Epithelial cell of esophagus (primary cell): ENCODE measurements around the gene GRIA1.

Experiments used
- DNase-seq: peaks from one replicate; pipeline ENCODE4 v3.0.0; 2010; ENCODE audit warnings: low read depth
- H3K4me3 ChIP-seq: 2 replicates; pipeline ENCODE4 v1.5.1; 2011; ENCODE audit warnings: mild to moderate bottlenecking, low read length, control low read depth
- TF ChIP-seq, protein P1 (sequence below): IDR thresholded peaks from 2 replicates; pipeline ENCODE4 v1.5.1; 2011; ENCODE audit warnings: low read depth, mild to moderate bottlenecking, low read length, control low read depth, inconsistent platforms; ENCODE audit not compliant: insufficient read depth; ENCODE audit errors: missing control alignments

The GRIA1 gene

DNA sequence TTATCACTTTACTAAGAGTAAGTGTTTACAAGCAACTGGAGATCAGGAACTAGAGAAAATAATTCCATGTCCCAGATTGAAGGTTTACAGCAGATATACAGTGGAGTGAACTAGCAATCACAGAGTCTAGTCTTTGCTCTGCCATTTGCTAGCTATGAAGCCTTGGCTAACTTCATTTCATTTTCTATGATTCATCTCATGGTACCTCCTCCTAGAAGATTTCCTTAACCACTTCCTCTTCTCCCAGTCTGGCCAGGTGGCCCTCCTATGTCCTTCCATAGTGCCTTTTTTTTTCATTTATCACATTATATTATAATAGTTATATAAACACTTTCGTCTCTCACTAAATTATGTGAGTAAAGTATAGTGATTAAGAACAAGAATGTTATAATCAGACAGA, 52.1 kb downstream of the GRIA1 start:
- H3K4me3 ChIP-seq = no peak overlapping the region
- DNase-seq = peak; percentile 49
- TF ChIP-seq, protein P1, sequence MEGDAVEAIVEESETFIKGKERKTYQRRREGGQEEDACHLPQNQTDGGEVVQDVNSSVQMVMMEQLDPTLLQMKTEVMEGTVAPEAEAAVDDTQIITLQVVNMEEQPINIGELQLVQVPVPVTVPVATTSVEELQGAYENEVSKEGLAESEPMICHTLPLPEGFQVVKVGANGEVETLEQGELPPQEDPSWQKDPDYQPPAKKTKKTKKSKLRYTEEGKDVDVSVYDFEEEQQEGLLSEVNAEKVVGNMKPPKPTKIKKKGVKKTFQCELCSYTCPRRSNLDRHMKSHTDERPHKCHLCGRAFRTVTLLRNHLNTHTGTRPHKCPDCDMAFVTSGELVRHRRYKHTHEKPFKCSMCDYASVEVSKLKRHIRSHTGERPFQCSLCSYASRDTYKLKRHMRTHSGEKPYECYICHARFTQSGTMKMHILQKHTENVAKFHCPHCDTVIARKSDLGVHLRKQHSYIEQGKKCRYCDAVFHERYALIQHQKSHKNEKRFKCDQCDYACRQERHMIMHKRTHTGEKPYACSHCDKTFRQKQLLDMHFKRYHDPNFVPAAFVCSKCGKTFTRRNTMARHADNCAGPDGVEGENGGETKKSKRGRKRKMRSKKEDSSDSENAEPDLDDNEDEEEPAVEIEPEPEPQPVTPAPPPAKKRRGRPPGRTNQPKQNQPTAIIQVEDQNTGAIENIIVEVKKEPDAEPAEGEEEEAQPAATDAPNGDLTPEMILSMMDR = no peak

DNA sequence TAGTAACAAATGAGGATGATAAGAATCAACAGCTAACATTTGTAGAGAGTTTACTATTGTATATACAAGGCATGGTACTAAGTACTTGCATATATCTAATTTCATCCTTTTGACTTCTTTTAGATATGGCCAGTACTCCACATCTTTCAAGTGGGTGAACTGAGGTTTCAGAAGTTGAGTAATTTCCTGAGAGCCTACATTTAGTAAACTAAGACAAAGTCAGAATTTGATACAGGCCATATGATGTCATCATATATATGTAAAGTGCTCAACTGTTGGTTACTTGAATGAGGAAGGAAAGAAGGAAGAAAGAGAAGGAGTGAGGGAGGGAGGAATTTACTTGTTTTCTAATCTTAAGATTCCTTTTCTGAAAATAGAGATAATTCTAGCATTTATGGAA, 52.8 kb downstream of the GRIA1 start:
- no peak overlapping the region for H3K4me3 ChIP-seq
- no peak for DNase-seq
- TF ChIP-seq, protein P1 = no peak

DNA sequence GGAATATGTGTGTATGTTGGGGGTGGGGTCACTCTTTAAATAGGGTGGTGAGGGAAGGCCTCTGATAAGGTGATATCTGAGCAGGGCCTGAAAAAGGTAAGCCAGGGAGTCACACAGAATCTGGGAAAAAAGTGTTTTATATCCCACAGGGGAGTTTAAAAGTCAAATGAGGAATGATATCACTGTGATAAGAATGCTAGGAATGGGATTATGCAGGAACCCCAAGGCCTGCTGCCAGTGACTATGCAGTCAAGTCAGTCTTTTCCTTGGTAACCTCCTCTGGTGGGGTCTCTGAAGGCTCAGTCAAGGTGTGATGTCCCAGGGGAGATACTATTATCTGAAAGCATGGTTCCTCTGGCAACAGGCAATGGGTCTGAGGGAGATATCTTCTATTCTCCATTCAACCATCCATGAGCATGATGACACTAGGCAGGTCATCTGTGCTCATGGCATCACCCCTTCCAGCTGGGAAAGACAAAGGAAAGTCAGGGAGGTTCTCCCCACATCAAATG, 53.5 kb downstream of the GRIA1 start:
- no peak overlapping the region for H3K4me3 ChIP-seq
- no peak for DNase-seq
- TF ChIP-seq, protein P1 = no peak

DNA sequence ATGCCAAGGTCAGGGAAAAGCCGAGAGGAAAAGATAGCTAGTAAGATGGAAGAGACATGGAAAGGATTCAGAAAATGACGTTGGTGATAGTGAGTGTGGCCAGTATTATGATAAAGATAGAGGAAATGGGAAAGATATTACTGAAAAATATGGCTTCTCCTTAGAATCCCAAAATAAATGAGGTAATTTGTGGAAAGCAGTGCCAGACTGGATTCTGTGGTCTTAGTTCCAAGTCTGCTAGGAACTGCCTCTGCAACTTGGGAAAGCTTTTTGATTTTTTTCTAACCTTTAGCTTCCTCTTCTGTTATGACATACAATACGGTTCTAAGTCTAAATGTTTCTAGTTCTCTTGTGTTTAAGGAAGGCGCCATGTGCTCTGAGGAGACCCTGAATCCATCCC, 54.2 kb downstream of the GRIA1 start:
- H3K4me3 ChIP-seq = no peak overlapping the region
- TF ChIP-seq, protein P1 = no peak
- DNase-seq = no peak

DNA sequence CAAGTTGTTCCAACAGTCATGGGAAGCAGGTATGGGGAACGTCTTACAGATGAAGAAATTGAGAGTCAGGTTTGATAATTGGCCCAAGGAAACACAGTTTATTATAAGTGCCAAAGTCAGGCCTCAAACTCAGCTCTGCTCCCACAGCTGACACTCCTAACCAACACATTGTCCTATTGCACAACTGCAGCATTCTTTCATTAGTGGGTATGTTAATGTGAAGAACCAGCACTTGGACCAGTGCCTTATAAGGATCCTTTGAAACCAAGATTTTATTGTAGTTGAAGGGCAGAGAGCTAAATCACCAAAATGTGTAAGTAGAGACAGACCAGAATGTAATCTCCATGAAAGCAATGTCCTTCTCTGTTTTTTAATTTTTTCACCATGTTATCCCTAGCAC, 56.1 kb downstream of the GRIA1 start:
- peak; percentile 39 for DNase-seq
- TF ChIP-seq, protein P1 = no peak
- no peak overlapping the region for H3K4me3 ChIP-seq

DNA sequence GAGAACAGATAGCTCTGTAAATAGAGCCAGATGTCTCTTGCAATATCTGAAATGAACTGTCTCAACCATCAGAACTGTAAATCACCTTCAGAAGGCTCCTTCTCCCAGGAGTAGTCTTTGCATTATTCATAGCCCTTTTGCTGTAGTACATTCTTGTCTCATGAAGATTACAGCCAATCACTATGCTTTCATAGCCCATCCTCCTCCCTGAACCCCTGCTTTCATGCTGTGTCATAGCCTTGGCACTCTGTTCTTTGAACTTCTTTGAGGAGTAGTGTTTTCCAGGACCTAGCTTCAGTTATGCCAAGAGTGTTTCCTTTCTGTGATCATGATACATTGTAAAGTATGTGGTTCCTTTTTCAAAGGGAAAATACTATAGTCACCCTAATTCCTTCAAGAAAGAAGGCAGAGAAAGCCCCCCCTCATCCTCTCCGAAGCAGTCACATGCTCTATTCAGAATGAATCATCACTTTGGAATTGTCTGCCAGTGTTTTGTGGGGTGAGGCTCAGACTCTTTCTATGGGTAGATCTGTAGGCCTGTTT, 61.1 kb downstream of the GRIA1 start:
- peak; percentile 93 for DNase-seq
- TF ChIP-seq, protein P1 = no peak
- H3K4me3 ChIP-seq = no peak overlapping the region

DNA sequence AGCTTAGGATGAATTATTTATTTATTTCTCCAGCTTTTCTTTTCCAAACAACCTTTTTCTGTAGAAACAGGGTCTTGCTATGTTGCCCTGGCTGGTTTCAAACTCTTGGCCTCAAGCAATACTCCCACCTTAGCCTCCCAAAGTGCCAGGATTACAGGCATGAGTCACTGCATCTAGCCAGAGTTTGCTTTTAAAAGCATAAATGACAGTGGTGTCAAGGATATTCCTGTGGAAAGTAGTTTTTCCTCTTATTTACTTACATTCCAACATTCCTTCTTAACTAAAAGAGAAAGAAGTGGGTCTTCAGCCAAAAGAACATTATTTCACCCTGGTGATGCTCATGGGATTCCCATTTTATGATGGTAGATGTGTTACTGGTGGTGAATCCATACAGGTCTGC, 62.4 kb downstream of the GRIA1 start:
- TF ChIP-seq, protein P1 = no peak
- H3K4me3 ChIP-seq = no peak overlapping the region
- DNase-seq = no peak
